CD4-positive, alpha-beta T cell treated with Interleukin-15 for 1 hour (primary cell): Measurements from ENCODE around the gene ANKRD10.

Source experiments
- DNase-seq: peaks from one replicate; pipeline ENCODE4 v3.0.0-alpha.2; 2020

Gene ANKRD10

GRCh38 chr13:110944968-110945927, 30.4 kb upstream of the ANKRD10 start:
- DNase-seq = no peak

- DNase-seq = no peak
Measured at GRCh38 chr13:110944121-110944967, 29.5 kb upstream of the ANKRD10 start.

- DNase-seq = no peak
Measured at GRCh38 chr13:110942248-110942981, 27.5 kb upstream of the ANKRD10 start.

GRCh38 chr13:110938662-110939421, 24.0 kb upstream of the ANKRD10 start:
- DNase-seq = no peak

- DNase-seq = no peak
Measured at GRCh38 chr13:110937511-110938285, 22.8 kb upstream of the ANKRD10 start.

GRCh38 chr13:110936519-110936918, 21.6 kb upstream of the ANKRD10 start:
- no peak for DNase-seq

GRCh38 chr13:110932588-110932987, 17.7 kb upstream of the ANKRD10 start:
- no peak for DNase-seq

GRCh38 chr13:110929104-110929777, 14.4 kb upstream of the ANKRD10 start:
- DNase-seq = no peak

- DNase-seq = no peak
Measured at GRCh38 chr13:110925023-110925612, 10.2 kb upstream of the ANKRD10 start.

- no peak for DNase-seq
Measured at GRCh38 chr13:110924639-110924934, 9.7 kb upstream of the ANKRD10 start.

- no peak for DNase-seq
Measured at GRCh38 chr13:110923777-110924638, 9.1 kb upstream of the ANKRD10 start.

- no peak for DNase-seq
Measured at GRCh38 chr13:110923086-110923485, 8.2 kb upstream of the ANKRD10 start.

- DNase-seq = no peak
Measured at GRCh38 chr13:110922506-110922905, 7.6 kb upstream of the ANKRD10 start.

GRCh38 chr13:110921695-110922094, 6.8 kb upstream of the ANKRD10 start:
- no peak for DNase-seq

- DNase-seq = no peak
Measured at GRCh38 chr13:110921209-110921608, 6.3 kb upstream of the ANKRD10 start.

- no peak for DNase-seq
Measured at GRCh38 chr13:110920038-110920437, 5.2 kb upstream of the ANKRD10 start.

- no peak for DNase-seq
Measured at GRCh38 chr13:110916301-110917142, 1.7 kb upstream of the ANKRD10 start.

GRCh38 chr13:110915874-110916206, 971 bp upstream of the ANKRD10 start:
- no peak for DNase-seq
